Left ventricle myocardium inferior (tissue), 1 donor: Measurements from ENCODE around the gene KLHL33. TPM values are rescaled to one million over a fixed set of nuclear protein-coding genes. Genes with fewer than 3 reads are reported as not detected.

ENCODE experiments used
- DNase-seq: peaks from one replicate; pipeline ENCODE4 v3.0.0-alpha.2; 2020
- H3K27ac ChIP-seq: fragments of 200-600 bp; replicated peaks from 2 replicates; pipeline ENCODE4 v1.8.0; 2021
- H3K27me3 ChIP-seq: fragments of 200-600 bp; 2 replicates; pipeline ENCODE4 v1.8.0; 2021; ENCODE audit warnings: low read depth
- H3K36me3 ChIP-seq: fragments of 200-600 bp; 2 replicates; pipeline ENCODE4 v1.8.0; 2021
- H3K4me1 ChIP-seq: fragments of 200-600 bp; 2 replicates; pipeline ENCODE4 v1.8.0; 2021
- H3K4me3 ChIP-seq: fragments of 200-600 bp; 2 replicates; pipeline ENCODE4 v1.8.0; 2021; ENCODE audit warnings: mild to moderate bottlenecking, moderate library complexity
- H3K9me3 ChIP-seq: fragments of 200-600 bp; replicated peaks from 2 replicates; pipeline ENCODE4 v1.8.0; 2021
- CTCF ChIP-seq: fragments of 200-600 bp; IDR thresholded peaks from 2 replicates; pipeline ENCODE4 v1.8.0; 2021; ENCODE audit warnings: antibody characterized with exemption, mild to moderate bottlenecking, borderline replicate concordance
- intact Hi-C: fragments of 100-400 bp; cut with micrococcal nuclease; formaldehyde crosslinking; loops from one replicate; pipeline ENCODE4 v1.11.0; 2022
- total RNA-seq: library from RNA; stranded (reverse); fragmentation: NEBNext Ultra II Directional; extraction: Animal tissue kit (Norgen Biotek cat#: 25700); gene quantifications from one replicate; pipeline ENCODE4 v1.2.1, GENCODE V29; 2021
- donor health status: DM: no; HTN: yes; CAD: no; lungs with severe emphysema.

Gene KLHL33
- total RNA-seq, 1 donor from 2014 or later: 0.33 TPM

DNA sequence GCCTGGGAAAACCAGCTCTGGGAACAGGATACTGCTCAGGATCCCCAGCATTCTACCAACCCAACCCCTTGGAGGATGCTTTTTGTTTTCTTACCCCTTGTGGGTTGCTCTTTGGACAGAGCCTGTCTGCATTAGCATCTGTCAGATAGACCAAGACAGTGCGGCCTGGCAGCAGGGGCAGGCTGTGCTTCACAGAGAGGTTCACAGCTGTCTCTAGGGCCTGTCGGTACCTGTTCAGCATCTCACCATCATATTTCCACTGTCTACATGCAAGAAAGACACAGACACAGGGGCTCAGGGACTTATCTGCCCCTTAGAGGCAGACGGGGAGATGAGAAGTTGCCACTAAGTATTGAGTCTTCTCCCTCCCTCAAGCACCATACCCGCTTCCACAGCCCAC lies 44.5 kb downstream of the KLHL33 start:
- no peak for TF ChIP-seq CTCF
- no peak overlapping the region for H3K27ac ChIP-seq
- no peak for DNase-seq
- intact Hi-C loops: no loop called here
- no peaks in the 10 kb centered on the region for H3K9me3 ChIP-seq
- no peaks in the 10 kb centered on the region for H3K27me3 ChIP-seq
- peaks cover 96% of the 10 kb centered on the region for H3K36me3 ChIP-seq
- H3K4me1 ChIP-seq: no peaks in the 10 kb centered on the region
- no peak overlapping the region for H3K4me3 ChIP-seq

GRCh38 chr14:20388159-20388558 lies 47.8 kb downstream of the KLHL33 start:
- Histone ChIP-seq H3K4me3 (no peak overlapping the region), H3K36me3 (peaks cover 95% of the 10 kb centered on the region), H3K9me3 (no peaks in the 10 kb centered on the region), H3K27ac (no peak overlapping the region), H3K27me3 (no peaks in the 10 kb centered on the region), H3K4me1 (no peaks in the 10 kb centered on the region)
- intact Hi-C loops: no loop called here
- no peak for TF ChIP-seq CTCF
- no peak for DNase-seq

GRCh38 chr14:20387576-20387975 lies 48.4 kb downstream of the KLHL33 start:
- Histone ChIP-seq H3K4me3 (no peak overlapping the region), H3K27ac (no peak overlapping the region), H3K9me3 (no peaks in the 10 kb centered on the region), H3K36me3 (peaks cover 95% of the 10 kb centered on the region), H3K27me3 (no peaks in the 10 kb centered on the region), H3K4me1 (no peaks in the 10 kb centered on the region)
- no peak for TF ChIP-seq CTCF
- intact Hi-C loops: no loop called here
- no peak for DNase-seq

DNA sequence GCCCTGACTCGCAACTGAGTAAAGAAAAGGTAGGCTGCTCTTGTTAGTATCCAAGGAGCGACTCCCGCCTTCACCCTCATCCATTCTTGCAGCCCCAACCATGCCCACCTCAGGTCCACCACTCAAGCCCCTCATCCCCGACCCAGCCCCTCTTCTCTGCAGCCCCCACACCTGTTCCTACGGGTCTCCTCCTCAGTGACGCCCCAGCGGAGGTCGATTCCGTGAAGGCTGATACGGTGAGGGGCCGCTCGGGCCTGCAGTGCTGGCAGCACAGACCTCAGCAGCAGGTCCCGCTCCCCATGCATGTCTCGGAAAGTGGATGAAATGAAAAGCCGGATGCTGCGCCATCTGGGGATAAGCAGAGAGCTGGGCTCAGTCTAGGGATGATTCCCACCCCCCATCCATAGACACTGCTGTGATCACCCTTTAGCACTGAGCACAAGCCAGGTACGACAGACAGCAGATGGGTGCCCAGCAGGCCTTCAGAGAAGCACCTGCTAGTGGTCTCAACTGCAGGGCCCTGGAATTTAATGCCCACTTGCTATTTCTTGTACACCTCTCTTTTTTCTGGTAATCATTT lies 49.6 kb downstream of the KLHL33 start:
- intact Hi-C loops: no loop called here
- peaks cover 95% of the 10 kb centered on the region for H3K36me3 ChIP-seq
- DNase-seq: no peak
- no peaks in the 10 kb centered on the region for H3K27me3 ChIP-seq
- no peaks in the 10 kb centered on the region for H3K9me3 ChIP-seq
- H3K4me3 ChIP-seq: no peak overlapping the region
- H3K27ac ChIP-seq: no peak overlapping the region
- no peak for TF ChIP-seq CTCF
- no peaks in the 10 kb centered on the region for H3K4me1 ChIP-seq

GRCh38 chr14:20384886-20385285 lies 51.1 kb downstream of the KLHL33 start:
- intact Hi-C loops: no loop called here
- H3K27ac ChIP-seq: no peak overlapping the region
- peaks cover 95% of the 10 kb centered on the region for H3K36me3 ChIP-seq

More at GRCh38 chr14:20384886-20385285, 51.1 kb downstream of the KLHL33 start:
- Histone ChIP-seq H3K4me1 (no peaks in the 10 kb centered on the region), H3K4me3 (no peak overlapping the region), H3K9me3 (no peaks in the 10 kb centered on the region), H3K27me3 (no peaks in the 10 kb centered on the region)
- TF ChIP-seq CTCF: no peak
- no peak for DNase-seq
